LNCAP (cell line): Measurements from ENCODE around the gene CACNA1I.

Experiments used
- CTCF ChIP-seq: fragments of 450-650 bp; IDR thresholded peaks from 2 replicates; pipeline ENCODE4 v1.5.1; 2017; ENCODE audit warnings: mild to moderate bottlenecking

Gene CACNA1I

DNA sequence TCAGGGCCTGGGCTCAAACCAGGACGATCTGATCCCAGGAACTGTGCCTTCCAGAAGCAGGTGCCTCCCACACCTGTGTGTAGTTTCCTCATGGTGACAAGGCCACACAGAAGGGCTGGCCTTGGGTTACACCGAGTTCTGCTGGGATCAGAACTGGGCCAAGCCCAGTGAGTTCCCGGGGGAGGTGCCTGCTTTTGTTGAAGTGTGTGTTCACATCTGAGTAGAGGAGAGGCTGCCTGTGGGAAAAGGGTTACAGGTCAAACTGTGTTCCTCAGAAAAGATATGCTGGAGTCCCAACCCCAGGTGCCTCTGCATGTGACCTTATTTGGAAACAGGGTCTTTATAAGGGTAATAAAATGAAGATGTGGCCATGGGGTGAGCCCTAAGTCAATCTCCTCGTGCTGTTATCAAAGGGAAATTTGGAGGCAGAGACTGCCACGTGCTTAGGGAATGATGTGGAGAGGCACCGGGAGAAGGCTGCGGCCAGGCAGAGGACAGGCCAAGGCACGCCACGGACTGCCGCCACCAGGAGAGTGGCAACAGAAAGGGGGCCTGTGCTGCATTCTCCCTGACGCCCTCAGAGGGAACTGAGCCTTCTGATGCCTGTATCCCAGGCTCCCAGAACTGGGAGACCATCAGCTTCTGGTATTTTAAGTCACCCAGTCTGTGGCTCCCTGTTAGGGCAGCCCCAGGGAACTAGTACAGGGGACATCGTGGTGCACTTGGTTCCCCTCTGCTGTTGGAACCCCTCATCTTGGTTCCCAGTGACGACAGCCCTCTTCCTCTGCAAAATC lies 158.8 kb downstream of the CACNA1I start:
- TF ChIP-seq CTCF, result no peak

- no peak for TF ChIP-seq CTCF
Observed at GRCh38 chr22:39731481-39731880, 160.9 kb downstream of the CACNA1I start.

DNA sequence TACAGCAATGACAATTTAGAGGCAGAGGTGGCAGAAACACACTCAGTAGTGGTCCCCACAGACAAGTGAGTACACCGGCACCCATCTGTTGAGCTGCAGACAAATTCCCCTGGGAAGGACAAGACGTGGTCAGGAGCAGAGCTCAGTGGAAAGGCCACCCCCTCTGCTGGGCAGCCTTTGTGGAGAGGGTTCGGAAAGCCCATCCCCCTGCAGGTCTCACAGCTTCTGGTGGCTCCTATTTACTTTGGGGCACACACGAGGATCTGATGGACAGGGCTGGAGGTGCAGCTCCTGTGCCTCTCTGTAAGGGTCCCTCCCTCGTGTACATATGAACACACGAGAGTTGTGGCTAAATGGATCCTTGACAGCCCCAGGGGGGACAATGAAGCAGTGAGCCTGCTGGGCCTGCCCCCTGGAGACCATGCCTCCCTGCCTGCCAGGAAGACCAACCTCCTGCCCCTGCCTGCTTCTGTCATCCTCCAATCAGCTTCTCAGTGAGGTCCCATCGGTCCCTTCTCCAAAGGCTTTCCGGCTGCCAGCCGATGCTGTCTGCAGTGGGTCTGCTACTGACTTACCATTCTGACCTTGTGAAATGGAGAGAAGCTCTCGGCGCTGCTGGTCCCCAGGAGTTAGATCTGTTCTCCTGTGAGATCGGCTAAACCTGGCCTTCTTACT lies 161.5 kb downstream of the CACNA1I start:
- TF ChIP-seq CTCF, result no peak

DNA sequence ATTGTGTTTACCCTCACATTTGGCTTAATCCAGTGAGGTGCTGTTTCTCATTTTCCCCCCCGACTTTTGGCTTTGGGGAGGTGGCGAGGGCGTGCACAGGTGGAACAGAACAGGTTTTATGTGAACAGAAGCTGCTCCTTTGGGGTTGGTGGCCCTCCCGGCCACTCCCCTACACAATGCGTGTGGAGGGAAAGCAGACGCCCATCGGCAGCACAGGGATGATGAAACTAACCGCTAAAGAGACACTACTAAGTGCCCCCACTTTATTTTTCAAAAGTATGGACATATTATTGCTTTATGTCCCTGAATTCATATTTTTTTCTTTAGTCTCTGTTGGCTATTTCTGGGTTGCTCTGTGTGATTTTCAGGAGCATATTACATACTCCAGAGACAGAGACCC lies 162.1 kb downstream of the CACNA1I start:
- no peak for TF ChIP-seq CTCF

DNA sequence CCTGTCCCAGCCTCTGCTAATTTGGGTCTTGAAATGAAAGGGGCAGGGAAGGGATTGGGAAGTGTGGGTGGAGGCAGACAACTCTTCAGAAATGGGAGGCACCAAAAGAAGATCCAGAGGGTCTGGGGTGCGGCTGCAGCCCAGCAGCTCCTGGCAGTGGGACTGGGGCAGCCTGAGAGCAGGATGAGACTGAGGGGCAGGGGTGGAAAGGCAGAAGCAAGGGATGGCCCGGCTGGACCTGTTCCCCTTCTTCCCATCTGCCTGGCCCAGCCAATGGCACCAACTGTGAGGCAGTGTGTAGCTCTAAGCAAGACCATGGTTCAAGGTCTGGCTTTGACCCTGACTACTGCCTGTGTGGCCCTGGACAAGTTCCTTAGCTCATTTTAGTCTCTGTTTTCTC lies 162.6 kb downstream of the CACNA1I start:
- TF ChIP-seq CTCF, result no peak

DNA sequence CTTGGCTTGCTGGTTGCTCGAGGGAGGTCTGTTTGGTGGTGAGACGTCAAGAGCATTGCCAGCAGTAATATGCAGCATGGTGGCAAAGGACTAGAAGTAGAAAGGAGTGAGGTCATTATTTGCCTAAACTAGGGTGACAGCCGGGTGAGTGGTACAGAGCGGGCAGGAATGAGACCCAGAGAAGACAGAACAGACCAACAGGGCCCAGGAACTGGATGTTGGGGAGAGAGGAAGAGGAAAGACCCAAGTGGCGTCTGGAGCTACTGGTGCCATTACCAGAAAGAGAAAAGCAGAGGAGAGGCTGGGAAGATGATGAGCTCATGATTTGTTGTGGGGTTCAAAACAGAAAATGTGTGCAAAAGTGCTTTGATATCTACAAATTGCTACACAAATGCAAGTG lies 164.3 kb downstream of the CACNA1I start:
- TF ChIP-seq CTCF, result no peak

GRCh38 chr22:39735776-39736175 lies 165.2 kb downstream of the CACNA1I start:
- no peak for TF ChIP-seq CTCF
